Activated T-cell treated with anti-CD3 and anti-CD28 coated beads, Interleukin-2, amount 50 U/mL, for 48 hours (primary cell): Measurements from ENCODE around the gene CXorf51A.
"Not testable (repeated sequence)": the region's sequence is repeated elsewhere in the genome, so short reads cannot be mapped to it uniquely, and the experiment has no call there.

Experiments used
- DNase-seq, 2 experiments: peaks; one replicate each; pipeline ENCODE4 v3.0.0-alpha.2; 2020

Gene CXorf51A

DNA sequence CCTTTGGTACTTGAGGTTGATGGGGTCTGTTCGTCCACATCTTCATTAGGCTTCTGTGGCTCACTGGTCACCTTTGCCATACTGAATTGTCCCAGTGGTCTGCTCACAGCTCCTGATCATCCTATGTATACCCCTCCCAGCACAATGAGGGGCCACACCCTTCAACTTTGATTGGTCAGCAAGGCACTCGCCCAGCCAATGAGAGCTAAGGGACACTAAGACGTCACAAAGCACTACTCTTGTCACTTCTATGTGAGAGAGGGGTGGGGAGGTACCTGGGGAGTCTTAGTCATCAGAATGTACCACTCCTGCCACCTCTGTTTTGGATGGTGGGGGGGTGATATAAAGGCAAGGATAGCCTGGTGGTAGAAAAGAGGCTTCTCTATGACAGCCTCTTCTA is at the start of gene CXorf51A:
CXorf51A (minus strand) TSS at position 101 of the 400 bp plus-strand sequence; CDS start at position 80, 21 bp downstream.
- DNase-seq = not testable (repeated sequence)

DNA sequence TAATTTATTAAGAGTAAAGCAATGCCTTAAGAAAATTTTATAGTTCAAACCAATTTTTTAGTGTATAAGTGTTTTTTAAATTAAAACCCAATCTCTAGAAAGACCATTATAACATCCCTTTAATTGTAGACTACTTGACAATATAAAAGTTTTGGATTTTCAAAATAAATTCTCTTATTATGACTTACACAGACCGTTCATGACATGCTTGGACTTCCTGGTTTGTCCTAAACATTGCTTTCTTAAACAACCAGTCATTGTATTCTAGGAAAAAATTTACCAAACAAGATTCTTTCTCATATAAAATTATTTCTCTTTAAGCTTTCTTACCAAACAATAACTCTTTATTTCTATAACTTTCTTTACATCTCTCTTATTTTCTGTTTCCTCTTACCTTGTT is 49.0 kb upstream of the CXorf51A start:
- no peak for DNase-seq

DNA sequence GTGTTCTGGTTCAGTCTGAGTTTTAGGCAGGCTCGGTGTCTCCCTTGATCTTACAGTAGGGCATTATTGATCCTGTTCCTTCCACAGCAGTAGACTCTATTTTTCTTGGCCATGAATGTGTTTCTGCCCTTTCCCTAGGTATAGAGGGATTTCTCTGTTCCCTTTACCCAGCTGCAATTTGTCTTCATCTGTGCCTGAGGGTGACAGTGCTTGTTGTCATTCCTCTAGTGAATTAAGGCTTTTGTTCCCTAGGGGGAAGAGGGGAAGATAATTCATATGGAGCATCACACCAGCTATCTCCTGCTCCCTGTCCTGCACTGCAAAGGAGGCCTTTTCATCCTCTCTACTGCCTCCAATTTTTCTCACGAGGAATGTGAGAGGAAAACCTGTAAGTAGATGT is 39.7 kb upstream of the CXorf51A start:
- no peak for DNase-seq

- no peak for DNase-seq
These were observed 17.4 kb upstream of the CXorf51A start for GRCh38 chrX:146831994-146832393.

DNA sequence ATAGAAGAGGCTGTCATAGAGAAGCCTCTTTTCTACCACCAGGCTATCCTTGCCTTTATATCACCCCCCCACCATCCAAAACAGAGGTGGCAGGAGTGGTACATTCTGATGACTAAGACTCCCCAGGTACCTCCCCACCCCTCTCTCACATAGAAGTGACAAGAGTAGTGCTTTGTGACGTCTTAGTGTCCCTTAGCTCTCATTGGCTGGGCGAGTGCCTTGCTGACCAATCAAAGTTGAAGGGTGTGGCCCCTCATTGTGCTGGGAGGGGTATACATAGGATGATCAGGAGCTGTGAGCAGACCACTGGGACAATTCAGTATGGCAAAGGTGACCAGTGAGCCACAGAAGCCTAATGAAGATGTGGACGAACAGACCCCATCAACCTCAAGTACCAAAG is 5.1 kb downstream of the CXorf51A start, which contains the start of gene CXorf51B:
CXorf51B (plus strand) TSS at position 301 of the 400 bp plus-strand sequence; CDS start at position 322, 21 bp downstream.
- DNase-seq = not testable (repeated sequence)
